HG02623 (cell line): ENCODE measurements around the gene NR2C1.

ENCODE experiments used
- ATAC-seq: cut with Tn5 transposase; IDR thresholded peaks from one replicate; pipeline ENCODE4 v1.9.1; 2021; ENCODE audit warnings: moderate library complexity; ENCODE audit not compliant: unreplicated experiment

The NR2C1 gene

DNA sequence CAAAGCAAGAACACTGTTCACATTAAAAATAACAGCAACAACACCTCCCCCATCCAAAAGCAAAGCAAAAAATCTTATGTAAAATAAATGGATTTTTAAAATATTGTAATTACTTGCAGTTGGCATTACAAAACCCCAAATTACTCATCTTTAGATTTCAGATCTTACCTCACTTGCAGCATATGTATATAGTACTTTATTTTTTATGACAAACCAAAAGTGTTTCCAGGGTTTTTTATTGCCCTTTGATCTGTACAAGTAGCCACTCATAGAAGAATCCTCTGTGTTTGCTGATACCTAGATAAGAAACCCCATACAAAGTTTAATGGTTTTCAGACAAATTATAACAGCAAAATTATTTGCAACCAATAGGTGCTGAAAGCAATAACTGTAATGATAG is 12.2 kb upstream of the NR2C1 start:
- ATAC-seq: no peak

DNA sequence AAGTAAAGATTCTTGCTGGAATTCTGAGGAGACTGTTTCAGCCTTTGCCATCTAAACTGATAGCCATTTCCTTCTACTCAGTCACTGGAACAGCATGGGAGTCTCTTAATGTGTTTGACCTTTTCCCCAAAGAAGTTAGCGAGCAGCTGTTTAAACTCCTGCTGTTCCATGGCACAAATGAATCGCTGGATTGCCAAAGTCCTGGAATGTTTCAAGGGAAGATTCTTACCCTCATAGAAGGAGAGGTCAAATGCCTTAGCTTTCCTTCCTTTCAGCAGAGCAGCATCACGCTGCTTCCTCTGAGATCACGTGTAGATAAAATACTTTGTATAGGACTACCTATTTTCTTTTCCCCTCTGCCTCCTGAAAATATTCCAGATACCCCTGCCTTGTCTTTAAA is 10.5 kb upstream of the NR2C1 start:
- ATAC-seq: no peak

DNA sequence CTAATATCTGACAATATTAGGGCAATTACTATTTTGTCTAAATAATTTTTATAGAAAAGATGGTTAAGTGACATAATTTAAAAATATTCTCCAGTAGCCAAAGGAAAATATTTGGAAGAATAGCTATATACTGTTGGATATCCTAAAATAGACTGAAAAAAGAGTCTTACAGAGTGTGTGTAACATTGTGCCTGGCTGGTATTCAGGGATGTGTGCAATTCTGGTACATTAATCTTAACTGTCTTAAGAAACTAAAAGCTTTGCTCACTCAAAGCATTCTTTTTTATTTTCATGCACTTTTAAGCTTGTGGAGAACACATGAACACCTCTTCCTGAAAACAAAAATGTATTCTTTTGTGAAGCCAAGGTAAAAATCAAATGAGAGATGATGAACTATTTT is 10.1 kb upstream of the NR2C1 start:
- ATAC-seq: no peak

DNA sequence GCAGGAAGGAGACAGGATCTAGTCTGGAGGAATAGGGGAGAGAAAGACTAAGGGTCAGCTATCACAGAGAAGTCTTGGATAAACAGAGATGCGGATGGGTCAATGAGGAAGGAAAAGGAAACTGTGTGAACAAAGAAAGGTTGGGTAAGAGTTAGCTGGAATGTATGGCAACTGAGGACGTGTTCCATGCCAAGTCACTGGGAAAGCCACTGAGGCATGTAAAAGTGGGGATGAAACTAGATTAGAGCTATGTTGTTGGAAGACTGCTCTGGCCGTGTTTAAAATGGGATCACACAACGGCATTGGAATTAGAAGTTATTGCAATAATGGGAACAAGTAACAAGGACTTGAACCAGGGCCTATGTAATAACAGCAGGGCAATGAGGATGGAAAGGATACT is 3.9 kb upstream of the NR2C1 start:
- ATAC-seq: no peak

DNA sequence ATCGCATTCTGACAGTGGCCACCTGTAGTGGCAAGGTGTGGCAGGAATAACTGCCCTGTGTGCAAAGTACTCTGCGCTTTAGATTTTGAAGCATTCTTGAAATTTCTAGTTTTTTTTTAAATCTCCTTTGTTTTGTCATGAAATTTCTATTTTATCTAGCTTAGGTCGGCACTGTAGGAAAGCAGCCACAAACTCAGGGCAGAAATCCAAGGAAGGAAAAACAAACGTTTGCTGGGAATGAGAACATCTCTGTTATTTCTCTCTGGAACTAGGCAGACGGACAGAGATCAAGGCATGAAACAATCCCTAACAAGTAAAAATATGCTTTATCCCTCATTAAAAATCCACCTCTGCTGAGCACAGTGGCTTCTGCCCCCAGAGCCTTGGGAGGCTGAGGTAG is 1.3 kb upstream of the NR2C1 start:
- no peak for ATAC-seq

DNA sequence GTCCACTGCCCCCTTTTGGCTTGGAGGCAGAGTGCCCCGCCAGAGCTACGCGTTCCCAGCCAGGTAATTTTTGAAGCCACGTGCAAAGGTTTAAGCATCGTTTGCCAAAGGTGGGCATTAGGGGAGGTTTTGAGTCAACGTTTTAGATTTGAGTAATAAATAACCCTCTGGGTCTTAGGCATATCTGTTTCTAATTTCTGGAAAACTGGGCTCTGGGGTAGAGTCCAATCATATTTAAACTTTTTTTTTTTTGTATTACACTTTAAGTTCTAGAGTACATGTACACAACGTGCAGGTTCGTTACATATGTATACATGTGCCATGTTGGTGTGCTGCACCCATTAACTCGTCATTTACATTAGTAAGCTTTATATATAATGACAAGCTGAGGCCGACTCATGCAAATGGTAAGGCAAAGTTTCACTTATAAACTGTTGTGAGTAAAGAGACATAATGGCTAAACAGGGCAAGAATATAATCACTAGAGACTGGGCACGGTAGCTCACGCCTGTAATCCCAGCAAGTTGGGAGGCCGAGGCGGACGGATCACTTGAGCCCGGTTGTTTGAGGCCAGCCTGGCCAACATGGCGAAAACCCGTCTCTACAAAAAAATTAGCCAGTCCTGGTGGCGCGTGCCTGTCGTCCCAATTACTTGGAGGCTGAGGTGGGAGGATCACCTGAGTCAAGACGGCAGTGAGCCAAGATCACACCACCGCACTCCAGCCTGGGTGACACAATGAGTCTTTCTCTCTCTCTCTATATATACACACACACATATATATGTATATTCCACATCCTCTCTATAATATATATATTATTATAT is 491 bp upstream of the NR2C1 start:
- no peak for ATAC-seq

DNA sequence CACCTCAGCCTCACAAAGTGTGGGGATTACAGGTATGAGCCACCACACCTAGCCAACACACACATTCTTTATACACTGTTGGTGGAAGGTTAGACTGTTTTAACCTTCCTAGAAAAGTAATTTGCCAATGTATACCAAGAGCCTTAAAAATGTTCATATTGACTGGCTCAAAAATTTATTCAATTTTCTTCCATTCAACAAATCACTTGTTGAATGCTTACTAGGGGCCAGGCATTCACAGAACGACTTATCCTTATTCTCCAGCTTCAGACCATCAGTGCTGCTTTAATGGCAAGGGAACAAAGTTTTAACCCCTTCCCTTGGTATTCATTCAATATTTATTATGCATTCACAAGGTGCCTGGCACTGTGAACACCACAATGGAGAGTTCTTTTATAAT is 3.0 kb downstream of the NR2C1 start:
- no peak for ATAC-seq

DNA sequence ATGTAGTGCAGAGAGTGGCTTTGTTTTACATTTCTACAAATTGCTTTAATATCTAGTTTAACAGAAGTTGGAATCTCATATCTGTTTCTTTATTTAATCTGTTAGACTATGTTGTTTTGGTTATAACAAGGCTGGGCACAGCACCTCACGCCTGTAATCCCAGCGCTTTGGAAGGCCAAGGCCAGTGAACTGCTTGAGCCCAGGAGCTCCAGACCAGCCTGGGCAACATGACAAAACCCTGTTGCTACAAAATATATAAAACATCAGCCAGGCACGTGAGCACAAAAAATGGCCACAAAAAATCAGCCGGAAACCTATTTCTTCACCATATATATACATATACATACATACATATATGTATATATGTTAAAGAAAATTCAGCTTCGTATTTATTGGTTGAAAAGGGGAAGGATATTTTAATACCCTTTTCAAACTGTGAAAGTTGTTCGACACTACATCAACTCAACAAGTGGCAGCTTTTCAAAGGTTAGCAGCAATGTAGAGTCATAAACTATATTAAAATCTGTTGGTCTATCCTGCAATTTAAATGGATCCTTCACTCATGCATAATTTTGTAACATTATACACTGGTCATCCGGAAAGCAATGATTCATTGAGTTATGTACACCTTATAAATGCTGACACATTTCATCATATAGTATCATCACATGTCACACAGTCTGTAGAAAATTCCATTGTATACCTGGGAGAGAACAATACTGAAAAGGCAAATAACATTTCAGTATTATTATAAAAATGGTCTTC is 7.1 kb downstream of the NR2C1 start:
- ATAC-seq: no peak

DNA sequence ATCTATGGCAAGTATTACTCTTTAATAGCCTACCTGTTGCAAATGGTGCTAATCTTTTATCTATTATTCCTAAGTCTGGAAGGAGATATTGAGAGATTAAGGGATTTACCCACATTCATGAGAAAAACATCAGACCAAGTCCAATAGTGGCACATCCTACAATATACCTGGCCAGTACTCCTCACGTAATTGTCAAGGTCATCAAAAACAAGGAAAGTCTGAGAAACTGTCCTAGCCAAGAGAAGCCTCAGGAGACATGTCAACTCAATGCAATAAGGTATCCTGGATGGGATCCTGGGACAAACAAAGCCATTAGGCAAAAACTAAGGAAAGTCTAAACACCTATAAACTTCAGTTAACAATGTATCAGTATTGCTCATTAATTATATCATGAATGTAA is 12.5 kb downstream of the NR2C1 start:
- no peak for ATAC-seq

DNA sequence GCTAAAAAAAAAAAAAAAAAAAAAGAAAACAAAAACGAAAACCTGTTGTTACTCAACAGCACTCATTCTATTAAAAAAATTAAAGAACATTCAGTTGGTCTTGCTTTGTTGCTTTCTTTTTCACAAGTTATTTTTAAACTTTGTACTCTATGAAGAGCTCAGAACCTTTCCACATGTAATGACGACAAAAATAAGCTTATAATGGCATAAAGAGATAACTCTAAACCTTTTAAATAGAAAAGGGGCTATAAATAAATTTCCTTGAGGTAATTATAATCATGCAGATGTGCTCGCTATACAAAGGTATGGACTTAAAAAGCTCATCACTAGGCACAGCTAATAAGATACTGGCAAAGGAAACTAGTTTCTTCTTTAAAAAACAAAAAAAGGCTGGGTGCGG is 13.4 kb downstream of the NR2C1 start:
- no peak for ATAC-seq

DNA sequence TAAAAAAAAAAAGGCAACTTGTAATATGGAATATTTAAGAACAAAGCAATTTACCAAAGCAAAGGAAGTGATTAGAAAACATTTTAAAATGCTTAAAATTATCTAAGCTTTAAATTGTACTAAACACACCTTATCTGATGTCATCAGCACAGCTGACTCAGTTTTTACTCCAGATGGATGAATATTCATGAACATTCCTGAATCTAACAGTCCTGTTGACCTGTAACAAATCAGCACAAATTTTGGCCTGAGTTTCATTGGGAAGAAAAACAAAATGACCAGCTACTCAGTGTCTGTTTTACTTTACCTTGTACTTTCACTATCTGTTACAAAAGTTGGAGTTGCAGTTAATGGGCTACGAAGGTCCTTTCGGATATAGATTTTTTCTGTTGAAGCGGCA is 16.0 kb downstream of the NR2C1 start:
- ATAC-seq: no peak

DNA sequence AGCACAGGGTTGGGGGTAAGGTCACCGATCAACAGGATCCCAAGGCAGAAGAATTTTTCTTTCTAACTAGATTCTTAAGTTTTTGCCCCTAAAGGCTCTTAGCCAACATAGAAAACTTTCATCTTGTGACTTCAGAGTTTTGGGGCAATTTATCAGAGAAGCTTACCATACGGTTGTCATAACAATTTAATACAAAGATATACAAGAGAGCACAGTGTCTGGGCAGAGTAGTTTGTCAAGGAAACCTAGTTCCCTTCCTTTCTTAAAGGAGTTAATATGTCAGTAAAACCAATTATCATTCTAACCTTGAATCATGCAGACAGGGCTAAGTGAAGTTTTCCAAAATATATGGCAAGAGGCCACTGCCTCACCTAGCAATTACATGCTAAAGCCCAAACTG is 18.4 kb downstream of the NR2C1 start:
- no peak for ATAC-seq

DNA sequence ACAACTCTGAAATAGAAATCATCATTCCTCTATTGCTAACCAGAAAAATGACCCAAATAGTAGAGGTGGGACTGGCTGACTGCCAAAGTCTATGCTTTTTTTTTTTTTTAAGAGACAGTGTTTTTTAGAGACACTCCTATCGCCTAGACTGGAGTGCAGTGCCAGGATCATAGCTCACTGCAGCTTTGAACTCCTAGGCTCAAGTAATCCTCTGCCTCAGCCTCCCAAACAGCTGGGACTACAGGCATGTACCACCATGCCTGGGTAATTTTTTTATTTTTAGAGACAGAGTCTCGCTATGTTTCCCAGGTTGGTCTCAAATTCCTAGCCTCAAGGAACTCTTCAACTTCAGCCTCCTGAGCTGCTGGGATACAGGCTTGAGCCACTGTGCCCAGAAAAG is 19.2 kb downstream of the NR2C1 start:
- no peak for ATAC-seq

DNA sequence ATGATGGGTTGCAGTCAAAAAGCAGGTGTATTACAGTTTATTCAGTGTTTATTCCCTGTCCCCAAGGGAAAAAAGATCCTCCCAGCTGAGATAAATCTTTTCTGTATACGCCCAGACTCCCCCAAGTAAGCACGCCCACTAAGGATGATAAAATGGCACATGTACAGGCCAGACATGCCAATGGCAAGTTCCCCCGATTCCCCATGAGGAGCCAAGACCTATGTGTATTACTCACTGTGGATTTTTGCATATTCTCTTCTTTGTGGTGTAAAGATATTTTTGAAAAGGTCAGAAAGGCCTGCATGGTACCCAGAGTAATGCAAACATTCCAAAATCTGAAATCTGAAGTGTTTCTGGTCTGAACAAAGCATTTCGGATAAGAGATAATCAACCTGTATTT is 22.2 kb downstream of the NR2C1 start:
- no peak for ATAC-seq

DNA sequence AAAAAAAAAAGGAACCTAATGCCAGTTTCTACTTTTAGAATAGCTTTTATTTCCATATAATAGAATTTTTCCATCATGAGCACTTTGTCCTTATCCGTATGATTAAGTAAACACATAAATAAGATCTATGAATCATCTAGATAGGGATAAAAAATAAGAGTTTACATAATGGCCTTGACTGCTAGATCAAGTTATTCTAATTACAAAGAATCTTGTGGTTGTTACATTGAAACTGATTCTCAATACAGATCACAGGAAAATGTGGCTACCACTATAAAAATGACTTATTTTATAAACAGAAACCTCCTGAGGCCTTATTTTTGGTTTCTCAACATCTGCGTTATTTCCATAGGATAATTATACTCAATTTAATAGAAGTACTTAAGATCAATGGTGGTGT is 35.5 kb downstream of the NR2C1 start:
- no peak for ATAC-seq

DNA sequence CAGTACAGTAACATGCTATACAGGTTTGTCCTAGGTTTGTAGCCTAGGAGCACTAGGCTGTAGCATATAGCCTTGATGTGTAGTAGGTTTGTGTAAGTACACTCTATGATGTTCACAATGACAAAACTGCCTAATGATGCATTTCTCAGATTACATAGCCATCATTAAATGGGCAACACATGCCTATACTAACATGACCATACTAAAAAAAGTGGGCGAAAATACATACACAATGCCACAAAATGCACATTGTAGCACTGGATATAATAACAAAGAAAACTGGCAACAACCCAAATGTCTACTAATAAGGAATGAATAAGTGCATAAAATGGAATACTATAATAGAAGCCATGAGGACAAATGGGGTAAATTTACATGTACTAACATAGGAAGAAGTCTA is 38.7 kb downstream of the NR2C1 start:
- no peak for ATAC-seq

DNA sequence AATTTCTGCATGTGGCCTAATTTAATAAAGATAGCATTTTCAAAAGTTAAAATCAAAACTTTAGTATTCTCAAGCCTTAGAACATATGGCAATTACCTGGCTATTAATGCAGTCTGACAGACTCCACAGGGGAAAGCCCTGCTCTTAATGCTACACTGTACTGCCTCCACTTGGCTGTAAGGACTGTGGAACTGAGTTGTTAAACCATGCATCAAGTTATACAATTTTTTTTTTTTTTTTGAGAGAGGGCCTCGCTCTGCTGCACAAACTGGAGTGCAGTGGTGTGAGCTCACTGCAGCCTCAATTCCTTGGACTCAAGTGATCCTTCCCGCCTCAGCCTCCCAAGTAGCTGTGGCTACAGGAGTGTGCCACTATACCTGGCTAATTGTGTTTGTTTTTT is 50.9 kb downstream of the NR2C1 start:
- no peak for ATAC-seq

DNA sequence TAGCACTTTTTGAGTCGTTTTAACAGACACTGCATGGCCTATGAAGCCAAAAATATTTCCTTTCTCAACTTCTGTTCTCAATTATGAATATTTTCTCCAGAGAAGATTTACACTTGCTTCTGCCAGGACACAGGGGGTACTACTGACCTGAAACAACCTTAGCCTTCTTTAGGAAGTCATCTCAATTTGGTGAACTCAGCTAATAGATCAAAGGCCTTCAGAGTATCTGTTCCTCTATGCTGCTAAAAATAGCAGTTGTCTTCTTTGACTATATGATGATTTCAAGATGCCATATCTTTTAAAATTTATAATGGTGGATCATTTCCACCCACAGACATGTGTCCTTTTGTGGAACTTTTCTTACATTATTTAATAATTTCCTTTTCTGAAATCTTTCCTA is 55.9 kb downstream of the NR2C1 start:
- ATAC-seq: no peak

DNA sequence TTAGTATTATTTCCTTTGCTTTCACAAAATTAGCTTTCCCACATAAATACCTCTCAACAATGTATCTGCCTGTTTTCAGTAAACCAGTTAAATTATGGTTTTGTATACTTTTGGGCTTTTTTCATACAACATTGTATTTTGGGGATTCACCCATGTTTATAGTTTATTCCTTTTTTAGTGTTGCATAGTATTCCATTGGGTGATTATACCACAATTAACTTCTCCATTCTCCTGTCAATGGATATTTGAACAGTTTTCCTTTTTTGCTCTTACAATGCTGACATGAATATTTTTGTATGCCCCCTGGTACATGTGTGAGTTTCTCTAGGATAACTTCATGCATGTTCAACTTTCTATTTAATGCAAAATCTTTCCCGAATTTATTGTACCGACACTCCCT is 57.3 kb downstream of the NR2C1 start:
- ATAC-seq: no peak

DNA sequence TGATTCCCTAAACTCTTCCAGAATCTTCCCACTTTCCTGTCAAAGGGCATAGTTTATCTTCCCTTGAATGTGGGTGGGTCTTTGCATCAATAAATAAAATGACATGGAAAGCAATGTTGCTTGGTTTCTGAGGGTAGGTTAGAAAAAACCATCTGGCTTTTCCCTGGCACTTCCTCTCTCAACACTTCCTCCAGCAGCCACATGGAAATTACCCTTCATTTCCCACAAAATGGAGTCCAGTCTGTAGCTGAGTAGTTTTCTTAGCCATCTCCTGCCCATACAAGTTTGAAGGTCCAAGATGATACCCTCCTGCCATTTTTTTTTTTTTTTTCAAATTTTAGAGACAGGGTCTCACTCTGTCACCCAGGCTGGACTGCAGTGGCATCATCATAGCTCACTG is 58.9 kb downstream of the NR2C1 start:
- no peak for ATAC-seq

DNA sequence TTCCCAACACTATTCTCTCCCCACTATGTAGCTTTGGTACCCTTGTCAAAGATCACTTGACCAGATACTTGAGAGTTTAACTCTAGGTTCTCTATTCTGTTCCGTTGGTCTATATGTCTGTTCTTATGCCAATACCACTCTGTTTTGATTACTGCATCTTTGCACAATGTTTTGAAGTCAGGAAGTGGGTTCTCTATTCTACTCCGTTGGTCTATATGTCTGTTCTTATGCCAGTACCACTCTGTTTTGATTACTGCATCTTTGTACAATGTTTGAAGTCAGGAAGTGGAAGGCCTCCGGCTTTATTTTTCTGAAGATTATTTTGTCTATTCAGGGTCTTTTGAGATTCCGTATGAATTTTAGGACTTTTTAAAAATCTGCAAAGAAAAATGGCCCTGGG is 67.2 kb downstream of the NR2C1 start:
- no peak for ATAC-seq

DNA sequence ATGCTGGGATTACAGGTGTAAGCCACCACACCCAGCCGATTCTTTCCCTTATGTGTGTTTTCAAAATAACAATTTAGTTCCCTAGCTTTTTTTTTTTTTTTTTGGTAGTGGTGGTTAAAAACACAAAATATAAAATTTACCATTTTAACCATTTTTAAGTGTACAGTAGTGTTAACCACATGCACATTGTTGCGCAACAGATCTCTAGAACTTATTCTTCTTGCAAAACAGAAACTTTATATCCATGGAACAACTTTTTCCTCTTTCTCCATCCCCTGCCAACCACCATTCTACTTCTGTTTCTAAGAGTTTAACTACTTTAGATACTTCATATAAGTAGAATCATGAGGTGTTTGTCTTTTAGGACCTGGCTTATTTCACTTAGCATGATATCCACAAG is 68.8 kb downstream of the NR2C1 start:
- ATAC-seq: no peak

DNA sequence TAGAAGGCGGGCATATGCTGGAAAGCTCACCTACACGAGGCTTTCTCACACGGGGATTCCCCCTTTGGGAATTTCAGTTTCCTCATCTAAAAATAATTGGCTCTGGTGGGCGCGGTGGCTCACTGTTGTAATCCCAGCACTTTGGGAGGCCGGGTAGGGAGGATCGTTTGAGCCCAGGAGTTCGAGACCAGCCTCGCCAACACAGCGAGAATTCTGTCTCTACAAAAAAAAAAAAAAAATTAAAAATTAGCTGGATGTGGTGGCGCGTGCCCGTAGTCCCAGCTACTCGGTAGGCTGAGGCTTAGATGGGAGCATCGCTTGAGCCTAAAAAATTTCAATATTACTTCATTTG is 69.5 kb downstream of the NR2C1 start:
- peak; percentile 12 for ATAC-seq
